GM12874 (cell line): ENCODE measurements around the gene C3orf33.

Source experiments
- CTCF ChIP-seq: IDR thresholded peaks from 2 replicates; pipeline ENCODE4 v1.5.1; 2011; ENCODE audit warnings: low read depth, mild to moderate bottlenecking, control low read depth, low read length, moderate library complexity; ENCODE audit not compliant: insufficient read depth

C3orf33 gene

GRCh38 chr3:155744010-155744625 lies 62.0 kb downstream of the C3orf33 start:
- TF ChIP-seq CTCF, result no peak

- TF ChIP-seq CTCF, result no peak
These were observed 62.5 kb downstream of the C3orf33 start for GRCh38 chr3:155743606-155744005.

GRCh38 chr3:155742349-155742965 lies 63.6 kb downstream of the C3orf33 start:
- TF ChIP-seq CTCF, result no peak

- TF ChIP-seq CTCF, result no peak
These were observed 64.5 kb downstream of the C3orf33 start for GRCh38 chr3:155741603-155742002.

- no peak for TF ChIP-seq CTCF
These were observed 65.0 kb downstream of the C3orf33 start for GRCh38 chr3:155741101-155741500.

- no peak for TF ChIP-seq CTCF
These were observed 66.9 kb downstream of the C3orf33 start for GRCh38 chr3:155739154-155739553.

- TF ChIP-seq CTCF, result no peak
These were observed 67.5 kb downstream of the C3orf33 start for GRCh38 chr3:155738580-155739076.
